A375 (cell line): Measurements from ENCODE around the gene OR1E1. TPM values are rescaled to one million over a fixed set of nuclear protein-coding genes. Genes with fewer than 3 reads are reported as not detected.

Experiments used
- small RNA-seq: library from RNA; depleted of rRNA; stranded (forward); fragments of <200 nt; gene quantifications from one replicate; pipeline ENCODE3, GENCODE V24; 2014
- total RNA-seq: library from RNA; depleted of rRNA; stranded (reverse); fragments of >200 nt; shearing (Covaris generic); gene quantifications from 2 replicates; pipeline ENCODE4 v1.2.3, GENCODE V29; 2014; rRNA removed

The OR1E1 gene, protein sequence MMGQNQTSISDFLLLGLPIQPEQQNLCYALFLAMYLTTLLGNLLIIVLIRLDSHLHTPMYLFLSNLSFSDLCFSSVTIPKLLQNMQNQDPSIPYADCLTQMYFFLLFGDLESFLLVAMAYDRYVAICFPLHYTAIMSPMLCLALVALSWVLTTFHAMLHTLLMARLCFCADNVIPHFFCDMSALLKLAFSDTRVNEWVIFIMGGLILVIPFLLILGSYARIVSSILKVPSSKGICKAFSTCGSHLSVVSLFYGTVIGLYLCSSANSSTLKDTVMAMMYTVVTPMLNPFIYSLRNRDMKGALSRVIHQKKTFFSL
- total RNA-seq: not detected in 2 replicates

DNA sequence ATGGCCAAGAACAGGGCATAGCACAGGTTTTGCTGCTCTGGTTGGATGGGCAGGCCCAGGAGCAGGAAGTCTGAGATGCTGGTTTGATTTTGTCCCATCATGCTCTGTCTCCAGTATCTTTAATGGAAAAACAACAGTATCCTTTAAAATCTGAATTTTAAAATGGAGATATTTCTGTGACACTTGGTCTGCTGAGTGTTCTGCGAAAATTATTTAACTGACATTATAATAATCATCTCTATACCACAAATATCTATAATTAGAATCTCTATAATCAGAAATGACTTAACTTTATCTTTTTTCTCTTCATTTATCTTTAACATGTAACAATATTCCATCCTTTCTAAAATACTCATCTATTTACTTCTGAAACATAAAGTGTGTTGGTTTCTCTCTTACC is at the start of gene OR1E1:
Gene OR1E1, minus strand, starts transcription at position 101 of the 400 bp plus-strand sequence. Its CDS starts 0 bp downstream, at position 101.

DNA sequence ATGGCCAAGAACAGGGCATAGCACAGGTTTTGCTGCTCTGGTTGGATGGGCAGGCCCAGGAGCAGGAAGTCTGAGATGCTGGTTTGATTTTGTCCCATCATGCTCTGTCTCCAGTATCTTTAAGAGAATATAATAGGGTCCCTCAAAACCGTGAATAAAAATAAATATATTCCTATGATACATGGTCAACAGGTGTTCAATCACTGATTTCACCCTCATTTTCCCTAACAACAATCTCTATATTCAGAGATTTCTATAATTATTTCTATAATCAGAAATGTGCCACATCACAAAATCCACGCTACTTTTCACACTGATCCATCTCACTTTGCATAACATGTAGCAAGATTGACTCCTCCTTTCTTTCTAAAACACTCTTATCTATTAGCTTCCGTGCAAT is 35.5 kb upstream of the OR1E1 start, which contains the start of gene OR1E2:
Gene OR1E2, minus strand, starts transcription at position 101 of the 400 bp plus-strand sequence. Its CDS starts 0 bp downstream, at position 101.

DNA sequence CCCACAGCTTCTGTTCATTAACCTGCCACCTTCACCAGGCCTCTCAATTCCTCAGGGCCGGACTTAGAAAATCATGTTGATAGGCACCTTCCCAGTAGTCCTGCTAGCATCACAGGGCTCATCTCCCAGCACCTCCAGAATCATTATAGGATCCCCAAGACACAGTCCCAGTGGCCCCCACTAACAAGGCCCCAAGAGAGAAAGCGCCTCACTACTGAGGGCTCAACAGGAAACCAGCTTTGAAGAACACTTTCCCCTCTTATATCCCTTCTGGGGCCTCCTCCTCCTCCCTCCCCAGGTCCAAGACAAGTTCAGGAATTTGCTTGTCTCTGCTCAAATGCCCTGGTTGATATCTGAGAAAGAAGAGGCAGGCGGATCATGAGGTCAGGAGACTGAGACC is 12.9 kb upstream of the OR1E1 start, which contains the start of gene OR3A3:
Gene OR3A3, plus strand, starts transcription at position 301 of the 400 bp plus-strand sequence.

DNA sequence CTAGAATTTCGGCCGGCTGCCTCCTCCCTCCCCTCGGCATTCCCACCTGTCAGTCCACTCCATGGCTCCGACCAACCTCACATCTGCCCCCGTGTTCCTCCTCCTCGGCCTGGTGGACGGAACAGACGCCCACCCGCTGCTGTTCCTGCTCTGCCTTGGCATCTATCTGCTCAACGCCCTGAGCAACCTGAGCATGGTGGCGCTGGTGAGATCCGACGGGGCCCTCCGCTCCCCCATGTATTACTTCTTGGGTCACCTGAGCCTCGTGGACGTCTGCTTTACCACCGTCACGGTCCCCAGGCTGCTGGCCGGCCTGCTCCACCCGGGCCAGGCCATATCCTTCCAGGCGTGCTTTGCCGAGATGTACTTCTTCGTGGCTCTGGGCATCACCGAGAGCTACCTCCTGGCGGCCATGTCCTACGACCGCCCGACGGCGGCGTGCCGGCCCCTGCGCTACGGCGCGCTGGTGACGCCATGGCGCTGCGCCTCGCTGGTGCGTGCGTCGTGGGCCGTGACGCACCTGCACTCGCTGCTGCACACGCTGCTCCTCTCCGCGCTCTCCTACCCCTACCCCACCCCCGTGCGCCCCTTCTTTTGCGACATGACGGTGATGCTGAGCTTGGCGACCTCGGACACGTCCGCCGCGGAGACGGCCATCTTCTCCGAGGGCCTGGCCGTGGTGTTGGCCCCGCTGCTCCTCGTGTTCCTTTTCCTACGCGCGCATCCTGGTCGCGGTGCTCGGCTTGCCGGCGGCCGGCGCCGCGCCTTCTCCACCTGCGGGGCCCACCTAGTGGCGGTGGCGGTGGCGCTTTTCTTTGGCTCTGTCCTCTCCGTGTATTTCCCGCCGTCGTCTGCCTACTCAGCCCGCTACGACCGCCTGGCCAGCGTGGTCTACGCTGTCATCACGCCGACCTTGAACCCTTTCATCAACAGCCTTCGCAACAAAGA is 12.1 kb downstream of the OR1E1 start, which contains the start of gene OR3A2:
Gene OR3A2, minus strand, starts transcription at position 440 of the 948 bp plus-strand sequence.

Small RNA genes lying within 50 kb of the gene (small RNA-seq; reads per million reads assigned to genes)
- gene OR1AC1P: not detected

Other genes with a start within 250 kb of the OR1E1 start
- not detected in 2 replicates for gene OR1A2, start 200.9 kb downstream of the OR1E1 start, total RNA-seq
- gene OR1A1, start 190.7 kb downstream of the OR1E1 start, total RNA-seq: not detected in 2 replicates
- gene OR3A1, start 100.0 kb downstream of the OR1E1 start, total RNA-seq: not detected in 2 replicates
- gene OR3A2, start 12.1 kb downstream of the OR1E1 start, total RNA-seq: 0.75 and 1.8 TPM in 2 replicates
- not detected in 2 replicates for gene OR3A3, start 13.0 kb upstream of the OR1E1 start, total RNA-seq
- not detected in 2 replicates for gene OR1E2, start 35.4 kb upstream of the OR1E1 start, total RNA-seq
- gene SPATA22, start 73.4 kb upstream of the OR1E1 start, total RNA-seq: not detected in 2 replicates
- gene ASPA, start 77.6 kb upstream of the OR1E1 start, total RNA-seq: not detected in 2 replicates
- gene TRPV3, start 159.4 kb upstream of the OR1E1 start, total RNA-seq: not detected in 2 replicates
- 2.9 and 3.2 TPM in 2 replicates for gene TRPV1, start 211.0 kb upstream of the OR1E1 start, total RNA-seq
- gene SHPK, start 237.8 kb upstream of the OR1E1 start, total RNA-seq: 9.9 and 12.5 TPM in 2 replicates
- 6.5 and 11.2 TPM in 2 replicates for gene CTNS, start 238.3 kb upstream of the OR1E1 start, total RNA-seq